Upper lobe of right lung (tissue), 1 donor: ENCODE measurements around the gene RNASEH2A. TPM values are rescaled to one million over a fixed set of nuclear protein-coding genes. Genes with fewer than 3 reads are reported as not detected.

Experiments
- ATAC-seq: fragments of 200-7000 bp; cut with Tn5 transposase; one replicate; pipeline ENCODE4 v1.9.1; 2020; ENCODE audit warnings: mild to moderate bottlenecking, moderate library complexity
- DNase-seq: peaks from one replicate; pipeline ENCODE4 v3.0.0-alpha.2; 2020
- H3K27ac ChIP-seq: fragments of 200-600 bp; one replicate; pipeline ENCODE4 v1.8.0; 2022
- H3K27me3 ChIP-seq: fragments of 200-600 bp; one replicate; pipeline ENCODE4 v1.8.0; 2022; ENCODE audit warnings: mild to moderate bottlenecking
- H3K36me3 ChIP-seq: fragments of 200-600 bp; one replicate; pipeline ENCODE4 v1.8.0; 2022
- H3K4me1 ChIP-seq: fragments of 200-600 bp; one replicate; pipeline ENCODE4 v1.8.0; 2022
- H3K4me3 ChIP-seq: fragments of 200-600 bp; one replicate; pipeline ENCODE4 v1.8.0; 2022; ENCODE audit warnings: mild to moderate bottlenecking
- H3K9me3 ChIP-seq: fragments of 200-600 bp; one replicate; pipeline ENCODE4 v1.8.0; 2022
- CTCF ChIP-seq: fragments of 200-600 bp; IDR thresholded peaks from one replicate; pipeline ENCODE4 v1.8.0; 2022; ENCODE audit warnings: antibody characterized with exemption
- intact Hi-C: fragments of 100-400 bp; cut with DNase I; formaldehyde crosslinking; loops from one replicate; pipeline ENCODE4 v1.11.0; 2022
- total RNA-seq: library from RNA; stranded (reverse); fragmentation: NEBNext Ultra II Directional; extraction: Animal tissue kit (Norgen Biotek cat#: 25700); gene quantifications from one replicate; pipeline ENCODE4 v1.2.1, GENCODE V29; 2021
- donor health status: DM: no; HTN: yes; CAD: no; lungs with severe emphysema.

RNASEH2A gene
- total RNA-seq, 1 donor from 2014 or later: 7.4 TPM

- intact Hi-C loops: loop anchor here (5.0 kb wide), 1 partner anchor 81 kb away; no protein-coding TSS in a partner anchor
- Histone ChIP-seq H3K27me3 (no peaks in the 10 kb centered on the region), H3K36me3 (peaks cover 10% of the 10 kb centered on the region), H3K9me3 (no peaks in the 10 kb centered on the region), H3K4me1 (peaks cover 8% of the 10 kb centered on the region), H3K27ac (peak overlapping the region; percentile 42), H3K4me3 (peak overlapping the region; percentile 53)
- ATAC-seq (peak; percentile 93), DNase-seq (peak; percentile 94)
- TF ChIP-seq CTCF: peak; percentile 93
Measured at GRCh38 chr19:12766051-12766521, 40.3 kb upstream of the RNASEH2A start.

- Histone ChIP-seq H3K27me3 (no peaks in the 10 kb centered on the region), H3K4me1 (peaks cover 8% of the 10 kb centered on the region), H3K9me3 (no peaks in the 10 kb centered on the region), H3K4me3 (no peak overlapping the region), H3K27ac (no peak overlapping the region), H3K36me3 (peaks cover 10% of the 10 kb centered on the region)
- ATAC-seq: no peak
- intact Hi-C loops: loop anchor here (5.0 kb wide), 1 partner anchor 80 kb away; no protein-coding TSS in a partner anchor
- DNase-seq: no peak
- TF ChIP-seq CTCF: no peak
Measured at GRCh38 chr19:12767150-12767549, 39.2 kb upstream of the RNASEH2A start.

GRCh38 chr19:12767666-12768065 lies 38.7 kb upstream of the RNASEH2A start:
- DNase-seq (no peak), ATAC-seq (no peak)
- H3K4me1 ChIP-seq: peaks cover 8% of the 10 kb centered on the region
- no peak overlapping the region for H3K27ac ChIP-seq
- H3K4me3 ChIP-seq: no peak overlapping the region
- H3K27me3 ChIP-seq: no peaks in the 10 kb centered on the region
- no peak for TF ChIP-seq CTCF
- intact Hi-C loops: loop anchor here (5.0 kb wide), 1 partner anchor 80 kb away; no protein-coding TSS in a partner anchor
- no peaks in the 10 kb centered on the region for H3K9me3 ChIP-seq
- peaks cover 7% of the 10 kb centered on the region for H3K36me3 ChIP-seq

GRCh38 chr19:12769689-12770088 lies 36.7 kb upstream of the RNASEH2A start:
- DNase-seq: peak; percentile 83
- Histone ChIP-seq H3K27me3 (no peaks in the 10 kb centered on the region), H3K36me3 (peaks cover 2% of the 10 kb centered on the region), H3K4me3 (no peak overlapping the region), H3K27ac (no peak overlapping the region), H3K9me3 (no peaks in the 10 kb centered on the region), H3K4me1 (peaks cover 8% of the 10 kb centered on the region)
- intact Hi-C loops: loop anchor here (5.0 kb wide), 1 partner anchor 78 kb away; no protein-coding TSS in a partner anchor
- no peak for TF ChIP-seq CTCF
- ATAC-seq: peak; percentile 82

- DNase-seq (no peak), ATAC-seq (no peak)
- Histone ChIP-seq H3K4me1 (peaks cover 6% of the 10 kb centered on the region), H3K4me3 (no peak overlapping the region), H3K27me3 (no peaks in the 10 kb centered on the region), H3K27ac (no peak overlapping the region), H3K36me3 (no peaks in the 10 kb centered on the region), H3K9me3 (no peaks in the 10 kb centered on the region)
- intact Hi-C loops: no loop called here
- no peak for TF ChIP-seq CTCF
Measured at GRCh38 chr19:12770922-12771321, 35.5 kb upstream of the RNASEH2A start.

GRCh38 chr19:12772323-12772722 lies 34.1 kb upstream of the RNASEH2A start:
- Histone ChIP-seq H3K27me3 (no peaks in the 10 kb centered on the region), H3K36me3 (no peaks in the 10 kb centered on the region), H3K4me3 (no peak overlapping the region), H3K4me1 (peaks cover 2% of the 10 kb centered on the region), H3K9me3 (no peaks in the 10 kb centered on the region), H3K27ac (no peak overlapping the region)
- no peak for DNase-seq
- intact Hi-C loops: no loop called here
- TF ChIP-seq CTCF: no peak
- no peak for ATAC-seq
